NB4 (cell line): ENCODE data around the gene DNAAF8.
A peak's percentile ranks its signal among the peaks of the same experiment; 100 is the strongest.

Source experiments
- CTCF ChIP-seq: IDR thresholded peaks from one replicate; pipeline ENCODE4 v1.5.1; 2012; ENCODE audit warnings: low read depth, low read length
- POLR2A ChIP-seq: IDR thresholded peaks from 2 replicates; pipeline ENCODE4 v1.6.1; 2011; ENCODE audit warnings: mild to moderate bottlenecking; ENCODE audit not compliant: insufficient read length; ENCODE audit errors: extremely low read depth

DNA sequence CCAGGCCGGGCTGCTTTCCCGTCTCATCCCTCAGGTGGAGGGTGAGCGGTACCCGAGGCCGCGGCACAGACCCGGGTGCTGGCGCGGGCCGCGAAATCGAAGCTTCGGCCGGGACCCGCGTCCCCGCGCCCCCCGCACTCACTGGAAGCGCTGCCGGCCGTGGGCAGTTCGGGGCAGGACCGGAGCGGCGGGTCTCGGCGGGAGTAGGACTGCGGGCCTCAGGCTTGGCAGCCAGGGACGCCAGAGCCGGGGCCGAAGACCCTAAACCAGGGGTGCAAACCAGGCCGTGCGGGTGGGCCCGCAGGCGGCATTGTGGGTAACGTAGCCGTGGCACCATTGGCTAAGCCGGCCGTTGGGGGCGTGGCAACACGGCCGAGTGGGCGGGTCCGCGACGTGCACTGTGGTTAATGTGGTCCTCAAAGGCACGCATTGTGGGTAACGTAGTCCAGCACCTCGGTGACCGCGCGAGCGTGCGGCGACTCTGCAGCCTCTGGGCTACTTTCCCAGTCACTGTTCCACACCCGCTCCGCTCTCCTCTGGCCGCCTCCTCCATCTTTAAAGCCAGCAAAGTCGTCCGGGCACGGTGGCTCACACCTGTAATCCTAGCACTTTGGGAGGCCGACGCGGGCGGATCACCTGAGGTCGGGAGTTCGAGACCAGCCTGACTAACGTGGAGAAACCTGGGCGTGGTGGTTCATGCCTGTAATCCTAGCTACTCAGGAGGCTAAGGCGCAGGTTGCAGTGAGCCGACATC is 32.7 kb downstream of the DNAAF8 start, which contains the start of gene ZNF500:
- TF ChIP-seq CTCF (no peak), POLR2A (peak; percentile 58)
